Caco-2 (cell line): ENCODE results near the gene SERAC1. TPM values are rescaled to one million over a fixed set of nuclear protein-coding genes. Genes with fewer than 3 reads are reported as not detected.

Experiments
- BruUV-seq: library from RNA; stranded (reverse); fragments of 400-500 nt; replicated peaks from 2 replicates; lab custom pipeline; 2021; lab: Mats Ljungman, UMichigan
- CTCF ChIA-PET: fragments of 300-600 bp; sonication (Branson Sonifier 250); formaldehyde crosslinking; loops from one replicate; lab custom pipeline; 2022; ENCODE audit warnings: antibody characterized with exemption; lab: Charles Lee
- POLR2A ChIA-PET: fragments of 300-600 bp; sonication (Branson Sonifier 250); formaldehyde crosslinking; loops from one replicate; lab custom pipeline; 2022; ENCODE audit warnings: antibody characterized with exemption; lab: Charles Lee
- DNase-seq, 2 experiments: peaks; one replicate each; pipeline versions ENCODE4 v3.0.0 to v3.0.0-alpha.2; 2020 to 2022
- H3K27me3 ChIP-seq: replicated peaks from 2 replicates; pipeline ENCODE4 v1.6.0; 2011; ENCODE audit warnings: low read length; ENCODE audit not compliant: control insufficient read depth, insufficient read depth
- H3K36me3 ChIP-seq: 2 replicates; pipeline ENCODE4 v1.5.1; 2011; ENCODE audit warnings: low read length; ENCODE audit not compliant: control insufficient read depth, insufficient read depth
- H3K4me1 ChIP-seq: fragments of 250-450 bp; sonication (Bioruptor Pico); 2 replicates; pipeline ENCODE4 v1.5.1; 2020; ENCODE audit warnings: mild to moderate bottlenecking
- H3K4me3 ChIP-seq: 2 replicates; pipeline ENCODE4 v1.5.1; 2011; ENCODE audit warnings: low read depth, mild to moderate bottlenecking, control low read depth, low read length
- H3K9me3 ChIP-seq: fragments of 250-450 bp; sonication (Bioruptor Pico); 2 replicates; pipeline ENCODE4 v1.5.1; 2020; ENCODE audit warnings: mild to moderate bottlenecking, moderate library complexity
- H3K27ac Mint-ChIP-seq: one replicate; pipeline ENCODE4 v1.8.0; 2022; ENCODE audit warnings: mixed read lengths; ENCODE audit not compliant: unreplicated experiment
- H3K27me3 Mint-ChIP-seq: one replicate; pipeline ENCODE4 v1.8.0; 2022; ENCODE audit warnings: mixed read lengths; ENCODE audit not compliant: insufficient read depth, unreplicated experiment
- H3K36me3 Mint-ChIP-seq: one replicate; pipeline ENCODE4 v1.8.0; 2022; ENCODE audit warnings: mild to moderate bottlenecking, mixed read lengths; ENCODE audit not compliant: insufficient read depth, unreplicated experiment
- H3K4me1 Mint-ChIP-seq: one replicate; pipeline ENCODE4 v1.8.0; 2022; ENCODE audit warnings: low read depth, mixed read lengths; ENCODE audit not compliant: unreplicated experiment
- H3K4me3 Mint-ChIP-seq: one replicate; pipeline ENCODE4 v1.8.0; 2022; ENCODE audit warnings: mild to moderate bottlenecking, moderate library complexity, mixed read lengths; ENCODE audit not compliant: unreplicated experiment
- H3K9me3 Mint-ChIP-seq: one replicate; pipeline ENCODE4 v1.8.0; 2022; ENCODE audit warnings: mixed read lengths; ENCODE audit not compliant: unreplicated experiment
- intact Hi-C: fragments of 100-400 bp; cut with micrococcal nuclease; formaldehyde crosslinking; loops from one replicate; pipeline ENCODE4 v1.10.0; 2022; ENCODE audit not compliant: unreplicated experiment
- total RNA-seq: library from RNA; stranded (reverse); gene quantifications from 2 replicates; pipeline ENCODE4 v1.2.3, GENCODE V29; 2022
- TF ChIP-seq, protein P1 (sequence below), 2 experiments: fragments of 200-600 bp in 1 of 2; IDR thresholded peaks; 1 replicate in 1 of 2; 2 replicates in 1 of 2; pipeline versions ENCODE4 v1.5.1 to v1.8.0; 2011 to 2022; ENCODE audit warnings: antibody characterized with exemption in 1 of 2, control low read depth in 1 of 2, inconsistent platforms in 1 of 2, low read depth in 1 of 2, low read length in 1 of 2, mild to moderate bottlenecking in 1 of 2, moderate library complexity in 1 of 2; ENCODE audit not compliant: insufficient read depth in 1 of 2, severe bottlenecking in 1 of 2, unreplicated experiment in 1 of 2

Gene SERAC1
- total RNA-seq, 1 experiment from 2014 or later = 7.4 TPM

DNA sequence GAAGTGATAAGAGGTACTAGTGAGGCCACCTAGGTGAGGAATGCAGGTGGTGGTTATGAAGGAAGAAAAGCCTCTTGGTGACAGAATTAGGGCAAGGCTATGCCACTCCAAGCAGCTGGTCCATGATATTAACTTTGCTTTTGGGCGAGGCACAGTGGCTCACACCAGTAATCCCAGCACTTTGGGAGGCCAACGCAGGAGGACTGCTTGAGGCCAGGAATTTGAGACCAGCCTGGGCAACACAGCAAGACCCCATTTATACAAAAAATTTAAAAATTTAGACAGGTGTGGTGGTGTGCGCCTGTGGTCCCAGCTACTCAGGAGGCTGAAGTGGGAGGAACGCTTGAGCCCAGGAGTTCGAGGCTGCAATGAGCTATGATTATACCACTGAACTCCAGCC is 56.1 kb downstream of the SERAC1 start:
- H3K4me1 Mint-ChIP-seq = no peaks in the 10 kb centered on the region
- peaks cover 20% of the 10 kb centered on the region for H3K36me3 Mint-ChIP-seq
- DNase-seq = no peak
- no TSS peak for BruUV-seq
- no peaks in the 10 kb centered on the region for H3K27me3 Mint-ChIP-seq
- H3K4me1 ChIP-seq = no peaks in the 10 kb centered on the region
- H3K27ac Mint-ChIP-seq = no peak overlapping the region
- no peak overlapping the region for H3K4me3 Mint-ChIP-seq
- TF ChIP-seq, protein P1, sequence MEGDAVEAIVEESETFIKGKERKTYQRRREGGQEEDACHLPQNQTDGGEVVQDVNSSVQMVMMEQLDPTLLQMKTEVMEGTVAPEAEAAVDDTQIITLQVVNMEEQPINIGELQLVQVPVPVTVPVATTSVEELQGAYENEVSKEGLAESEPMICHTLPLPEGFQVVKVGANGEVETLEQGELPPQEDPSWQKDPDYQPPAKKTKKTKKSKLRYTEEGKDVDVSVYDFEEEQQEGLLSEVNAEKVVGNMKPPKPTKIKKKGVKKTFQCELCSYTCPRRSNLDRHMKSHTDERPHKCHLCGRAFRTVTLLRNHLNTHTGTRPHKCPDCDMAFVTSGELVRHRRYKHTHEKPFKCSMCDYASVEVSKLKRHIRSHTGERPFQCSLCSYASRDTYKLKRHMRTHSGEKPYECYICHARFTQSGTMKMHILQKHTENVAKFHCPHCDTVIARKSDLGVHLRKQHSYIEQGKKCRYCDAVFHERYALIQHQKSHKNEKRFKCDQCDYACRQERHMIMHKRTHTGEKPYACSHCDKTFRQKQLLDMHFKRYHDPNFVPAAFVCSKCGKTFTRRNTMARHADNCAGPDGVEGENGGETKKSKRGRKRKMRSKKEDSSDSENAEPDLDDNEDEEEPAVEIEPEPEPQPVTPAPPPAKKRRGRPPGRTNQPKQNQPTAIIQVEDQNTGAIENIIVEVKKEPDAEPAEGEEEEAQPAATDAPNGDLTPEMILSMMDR (IDR thresholded peaks at IDR 0.05; ENCODE audit: insufficient read depth in 1 of 2, low read depth in 1 of 2, low read length in 1 of 2, severe bottlenecking in 1 of 2, unreplicated experiment in 1 of 2) = no peak
- ChIA-PET POLR2A (no interaction called here), CTCF (no interaction called here)
- no peaks in the 10 kb centered on the region; the same call in 1 of the 2 replicates for H3K36me3 ChIP-seq
- H3K4me3 ChIP-seq = no peak overlapping the region
- H3K9me3 ChIP-seq = no peaks in the 10 kb centered on the region
- intact Hi-C loops = no loop called here
- no peaks in the 10 kb centered on the region for H3K27me3 ChIP-seq
- H3K9me3 Mint-ChIP-seq = no peaks in the 10 kb centered on the region

- no peaks in the 10 kb centered on the region for H3K9me3 Mint-ChIP-seq
- H3K27ac Mint-ChIP-seq = no peak overlapping the region
- H3K4me1 Mint-ChIP-seq = no peaks in the 10 kb centered on the region
- Histone ChIP-seq H3K36me3 (no peaks in the 10 kb centered on the region; the same call in 1 of the 2 replicates), H3K27me3 (no peaks in the 10 kb centered on the region), H3K9me3 (no peaks in the 10 kb centered on the region), H3K4me1 (no peaks in the 10 kb centered on the region), H3K4me3 (no peak overlapping the region)
- ChIA-PET CTCF (no interaction called here), POLR2A (no interaction called here)
- H3K4me3 Mint-ChIP-seq = no peak overlapping the region
- no TSS peak for BruUV-seq
- TF ChIP-seq, protein P1 (IDR thresholded peaks at IDR 0.05; ENCODE audit: insufficient read depth in 1 of 2, low read depth in 1 of 2, low read length in 1 of 2, severe bottlenecking in 1 of 2, unreplicated experiment in 1 of 2) = no peak
- peaks cover 16% of the 10 kb centered on the region for H3K36me3 Mint-ChIP-seq
- no peaks in the 10 kb centered on the region for H3K27me3 Mint-ChIP-seq
- intact Hi-C loops = no loop called here
- no peak for DNase-seq
Observed at GRCh38 chr6:158110986-158111385, 57.1 kb downstream of the SERAC1 start.

DNA sequence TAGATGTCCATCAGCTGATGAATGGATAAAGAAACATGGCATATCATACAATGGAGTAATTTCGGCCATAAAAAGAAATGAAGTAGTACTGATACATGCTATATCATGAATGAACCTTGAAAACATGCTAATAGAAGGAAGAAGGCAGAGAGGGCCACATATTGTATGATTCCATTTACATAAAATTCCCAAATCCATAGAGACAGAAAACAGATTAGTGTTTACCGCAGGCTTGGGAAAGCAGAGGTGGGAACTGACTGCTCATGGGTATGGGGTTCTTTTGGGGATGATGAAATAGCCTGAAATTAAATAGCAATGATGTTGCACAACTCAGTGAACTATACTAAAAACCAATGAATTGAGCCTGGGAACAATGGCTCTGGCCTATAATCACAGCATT is 58.3 kb downstream of the SERAC1 start:
- Histone ChIP-seq H3K4me1 (no peaks in the 10 kb centered on the region), H3K27me3 (no peaks in the 10 kb centered on the region), H3K9me3 (no peaks in the 10 kb centered on the region), H3K36me3 (no peaks in the 10 kb centered on the region; the same call in 1 of the 2 replicates), H3K4me3 (no peak overlapping the region)
- H3K27ac Mint-ChIP-seq = no peak overlapping the region
- ChIA-PET POLR2A (no interaction called here), CTCF (no interaction called here)
- intact Hi-C loops = no loop called here
- no peak for DNase-seq
- H3K27me3 Mint-ChIP-seq = no peaks in the 10 kb centered on the region
- BruUV-seq = no TSS peak
- peaks cover 14% of the 10 kb centered on the region for H3K36me3 Mint-ChIP-seq
- H3K4me3 Mint-ChIP-seq = no peak overlapping the region
- TF ChIP-seq, protein P1 (IDR thresholded peaks at IDR 0.05; ENCODE audit: insufficient read depth in 1 of 2, low read depth in 1 of 2, low read length in 1 of 2, severe bottlenecking in 1 of 2, unreplicated experiment in 1 of 2) = no peak
- H3K4me1 Mint-ChIP-seq = no peaks in the 10 kb centered on the region
- H3K9me3 Mint-ChIP-seq = no peaks in the 10 kb centered on the region
